IMR-90 (cell line): ENCODE data around the gene DIP2B. TPM values are rescaled to one million over a fixed set of nuclear protein-coding genes. Genes with fewer than 3 reads are reported as not detected.
A peak's percentile ranks its signal among the peaks of the same experiment; 100 is the strongest.

ENCODE experiments used
- ATAC-seq: fragments of 200-7000 bp; cut with Tn5 transposase; 2 replicates; pipeline ENCODE4 v1.9.1; 2020; ENCODE audit warnings: low read depth, mild to moderate bottlenecking, moderate library complexity
- BruUV-seq: library from RNA; stranded (reverse); fragments of 400-500 nt; replicated peaks from 2 replicates; lab custom pipeline; 2021; lab: Mats Ljungman, UMichigan
- CTCF ChIA-PET: fragments of 300-600 bp; formaldehyde crosslinking; extraction: SDS; loops from one replicate; lab custom pipeline; 2021; ENCODE audit warnings: antibody characterized with exemption; lab: Yijun Ruan, JAX
- POLR2A ChIA-PET: fragments of 300-600 bp; sonication (Branson Sonifier 250); formaldehyde crosslinking; loops from one replicate; lab custom pipeline; 2022; ENCODE audit warnings: antibody characterized with exemption; ENCODE audit not compliant: unreplicated experiment; lab: Charles Lee
- DNase-seq: peaks from one replicate; pipeline ENCODE4 v3.0.0; 2013
- H2AFZ ChIP-seq: replicated peaks from 2 replicates; pipeline ENCODE3; 2013; ENCODE audit warnings: low read length, mild to moderate bottlenecking; ENCODE audit not compliant: poor library complexity
- H2AK5ac ChIP-seq: 2 replicates; pipeline ENCODE4 v1.6.1; 2013; ENCODE audit warnings: low read depth, low read length, inconsistent platforms
- H2AK9ac ChIP-seq: replicated peaks from 2 replicates; pipeline ENCODE3; 2013; ENCODE audit warnings: mild to moderate bottlenecking, low read depth, low read length, moderate library complexity; ENCODE audit not compliant: poor library complexity
- H2BK120ac ChIP-seq: 2 replicates; pipeline ENCODE4 v1.6.1; 2013; ENCODE audit warnings: low read depth, low read length, inconsistent platforms
- H2BK15ac ChIP-seq: 3 replicates; pipeline ENCODE4 v1.6.1; 2013; ENCODE audit warnings: low read depth, low read length, inconsistent platforms
- H2BK20ac ChIP-seq: 2 replicates; pipeline ENCODE4 v1.6.1; 2013; ENCODE audit warnings: low read depth, mild to moderate bottlenecking, inconsistent platforms, low read length, moderate library complexity
- H2BK5ac ChIP-seq: 2 replicates; pipeline ENCODE4 v1.6.1; 2013; ENCODE audit warnings: mild to moderate bottlenecking, low read depth, low read length, inconsistent platforms; ENCODE audit not compliant: poor library complexity, severe bottlenecking
- H3K14ac ChIP-seq: replicated peaks from 2 replicates; pipeline ENCODE4 v1.6.1; 2013; ENCODE audit warnings: low read depth, low read length, inconsistent platforms
- H3K18ac ChIP-seq: 2 replicates; pipeline ENCODE4 v1.6.1; 2013; ENCODE audit warnings: low read depth, low read length, control low read depth
- H3K23ac ChIP-seq: 2 replicates; pipeline ENCODE4 v1.6.1; 2013; ENCODE audit warnings: low read depth, low read length, inconsistent platforms
- H3K27ac ChIP-seq: 2 replicates; pipeline ENCODE4 v1.5.1; 2013; ENCODE audit warnings: mild to moderate bottlenecking, control low read depth, low read length; ENCODE audit not compliant: insufficient read depth
- H3K27me3 ChIP-seq: 2 replicates; pipeline ENCODE4 v1.6.1; 2013; ENCODE audit warnings: low read length; ENCODE audit not compliant: control insufficient read depth, insufficient read depth
- H3K36me3 ChIP-seq: 2 replicates; pipeline ENCODE4 v1.6.1; 2013; ENCODE audit warnings: low read length, mixed read lengths; ENCODE audit not compliant: control insufficient read depth, insufficient read depth
- H3K4ac ChIP-seq: 2 replicates; pipeline ENCODE4 v1.6.1; 2013; ENCODE audit warnings: low read depth, low read length, inconsistent platforms
- H3K4me1 ChIP-seq: 2 replicates; pipeline ENCODE4 v1.6.1; 2013; ENCODE audit warnings: low read length, mixed read lengths; ENCODE audit not compliant: control insufficient read depth, insufficient read depth
- H3K4me2 ChIP-seq: 2 replicates; pipeline ENCODE4 v1.6.1; 2013; ENCODE audit warnings: low read depth, mild to moderate bottlenecking, control low read depth, low read length, moderate library complexity
- H3K4me3 ChIP-seq: 2 replicates; pipeline ENCODE4 v1.5.1; 2013; ENCODE audit warnings: low read depth, mild to moderate bottlenecking, control low read depth, low read length, moderate library complexity; ENCODE audit not compliant: insufficient read depth
- H3K56ac ChIP-seq: 2 replicates; pipeline ENCODE4 v1.6.1; 2013; ENCODE audit warnings: low read length, inconsistent platforms; ENCODE audit not compliant: insufficient read depth; ENCODE audit errors: extremely low read depth
- H3K79me1 ChIP-seq, 2 experiments: 2 replicates each; pipeline ENCODE4 v1.6.1; 2013; ENCODE audit warnings: low read length in 2 of 2, inconsistent platforms in 1 of 2, low read depth in 1 of 2
- H3K9ac ChIP-seq: 2 replicates; pipeline ENCODE4 v1.6.1; 2013; ENCODE audit warnings: low read depth, low read length, control low read depth
- H3K9me1 ChIP-seq: 2 replicates; pipeline ENCODE4 v1.6.1; 2013; ENCODE audit warnings: low read length, inconsistent platforms; ENCODE audit not compliant: insufficient read depth
- H3K9me3 ChIP-seq: 2 replicates; pipeline ENCODE4 v1.6.1; 2013; ENCODE audit warnings: low read length; ENCODE audit not compliant: control insufficient read depth, insufficient read depth
- H4K20me1 ChIP-seq: 2 replicates; pipeline ENCODE4 v1.6.1; 2013; ENCODE audit warnings: low read length, inconsistent platforms; ENCODE audit not compliant: insufficient read depth
- H4K5ac ChIP-seq: 2 replicates; pipeline ENCODE4 v1.6.1; 2013; ENCODE audit warnings: mild to moderate bottlenecking, low read depth, low read length, control low read depth
- H4K8ac ChIP-seq, 2 experiments: 2 replicates each; pipeline ENCODE4 v1.6.1; 2013; ENCODE audit warnings: low read depth in 2 of 2, low read length in 2 of 2, control low read depth in 1 of 2, inconsistent platforms in 1 of 2
- H4K91ac ChIP-seq: 2 replicates; pipeline ENCODE4 v1.6.1; 2013; ENCODE audit warnings: low read depth, low read length, inconsistent platforms; ENCODE audit not compliant: insufficient read depth
- MXI1 ChIP-seq: IDR thresholded peaks from 2 replicates; pipeline ENCODE4 v1.6.1; 2012; ENCODE audit warnings: low read depth, mild to moderate bottlenecking, low read length, moderate library complexity, borderline replicate concordance
- WGBS, 2 experiments: methylation state at CpG; one replicate each; pipeline versions ENCODE4 v1.1.5 to v1.1.7; 2013; ENCODE audit warnings: missing lambda C conversion rate in 2 of 2; ENCODE audit not compliant: insufficient read length in 1 of 2; ENCODE audit errors: extremely low coverage in 2 of 2; 5-methylcytosine and 5-hydroxymethylcytosine counted together
- dilution Hi-C: fragments of 300-500 bp; cut with HindIII; formaldehyde crosslinking; loops from one replicate; pipeline ENCODE4 v1.14.3; 2018; ENCODE audit warnings: low sequenced_read_pairs; ENCODE audit not compliant: unreplicated experiment
- in situ Hi-C: fragments of 300-500 bp; cut with MboI; formaldehyde crosslinking; loops from 3 replicates; pipeline ENCODE4 v1.14.3; 2019; ENCODE audit warnings: low sequenced_read_pairs, inconsistent platforms, mixed read lengths
- intact Hi-C: fragments of 100-400 bp; cut with micrococcal nuclease; formaldehyde crosslinking; loops from 2 replicates; pipeline ENCODE4 v1.10.0; 2022
- polyA plus RNA-seq, 3 experiments: library from polyadenylated mRNA; depleted of rRNA; stranded (reverse); fragments of >200 nt; gene quantifications; 2 replicates each; pipeline ENCODE4 v1.2.3, GENCODE V29; 2012; ENCODE audit warnings: low replicate concordance in 1 of 3
- total RNA-seq: library from RNA; depleted of rRNA; stranded (reverse); fragments of >200 nt; gene quantifications from 2 replicates; pipeline ENCODE4 v1.2.3, GENCODE V29; 2012

Gene DIP2B
- total and polyA plus RNA-seq, 2 of the 4 experiments (the other 2 are of a cell fraction): 7.7 to 12.9 TPM

GRCh38 chr12:50580436-50580835 is 75.7 kb downstream of the DIP2B start:
- H3K27ac ChIP-seq: no peak overlapping the region
- DNase-seq: no peak
- BruUV-seq: no TSS peak

More at GRCh38 chr12:50580436-50580835, 75.7 kb downstream of the DIP2B start:
- Histone ChIP-seq H3K4me2 (no peak overlapping the region), H3K27me3 (no peaks in the 10 kb centered on the region), H4K5ac (no peak overlapping the region), H2BK15ac (no peak overlapping the region), H3K4me3 (no peak overlapping the region), H4K91ac (no peak overlapping the region), H2AK5ac (no peak overlapping the region), H2AK9ac (no peak overlapping the region), H3K4me1 (peaks cover 6% of the 10 kb centered on the region), H3K9me1 (peaks cover 10% of the 10 kb centered on the region), H4K8ac (no peak overlapping the region), H3K9me3 (no peaks in the 10 kb centered on the region), H2BK120ac (no peak overlapping the region), H2AFZ (no peak overlapping the region), H3K36me3 (peaks cover 3% of the 10 kb centered on the region), H3K79me1 (peaks cover 37 to 61% of the 10 kb centered on the region in 2 experiments), H3K4ac (no peak overlapping the region), H2BK5ac (no peak overlapping the region), H4K20me1 (peaks cover 7% of the 10 kb centered on the region; the same call in 1 of the 2 replicates), H3K14ac (0 out of 2 replicates have a peak overlapping the region, but pooled peaks have one; percentile 19), H3K18ac (no peak overlapping the region), H3K23ac (no peak overlapping the region), H3K9ac (no peak overlapping the region), H3K56ac (no peak overlapping the region), H2BK20ac (no peak overlapping the region)
- no CpG with 5 or more reads among the region's 3 CpGs for WGBS, 2 experiments
- ATAC-seq: no peak
- CTCF ChIA-PET: no interaction called here
- in situ Hi-C loops: no loop called here
- POLR2A ChIA-PET: no interaction called here
- dilution Hi-C loops: no loop called here
- TF ChIP-seq MXI1: no peak
- intact Hi-C loops: no loop called here
